Stimulated activated CD8-positive, alpha-beta memory T cell treated with anti-CD3 and anti-CD28 coated beads, Interleukin-12 subunit alpha, Interleukin-12 subunit beta, amount 100 ng/mL, for 4 hours (primary cell): ENCODE data around the gene GNG8.

Source experiments
- DNase-seq: peaks from one replicate; pipeline ENCODE4 v3.0.0-alpha.2; 2020; ENCODE audit warnings: low read depth

The GNG8 gene

GRCh38 chr19:46635920-46636761 lies at the start of gene GNG8:
TSS of gene GNG8 (minus strand) at chr19:46636202. CDS start at chr19:46634682, 1,520 bp downstream.
- DNase-seq = no peak

GRCh38 chr19:46685189-46685588 lies 49.2 kb upstream of the GNG8 start:
- no peak for DNase-seq

DNA sequence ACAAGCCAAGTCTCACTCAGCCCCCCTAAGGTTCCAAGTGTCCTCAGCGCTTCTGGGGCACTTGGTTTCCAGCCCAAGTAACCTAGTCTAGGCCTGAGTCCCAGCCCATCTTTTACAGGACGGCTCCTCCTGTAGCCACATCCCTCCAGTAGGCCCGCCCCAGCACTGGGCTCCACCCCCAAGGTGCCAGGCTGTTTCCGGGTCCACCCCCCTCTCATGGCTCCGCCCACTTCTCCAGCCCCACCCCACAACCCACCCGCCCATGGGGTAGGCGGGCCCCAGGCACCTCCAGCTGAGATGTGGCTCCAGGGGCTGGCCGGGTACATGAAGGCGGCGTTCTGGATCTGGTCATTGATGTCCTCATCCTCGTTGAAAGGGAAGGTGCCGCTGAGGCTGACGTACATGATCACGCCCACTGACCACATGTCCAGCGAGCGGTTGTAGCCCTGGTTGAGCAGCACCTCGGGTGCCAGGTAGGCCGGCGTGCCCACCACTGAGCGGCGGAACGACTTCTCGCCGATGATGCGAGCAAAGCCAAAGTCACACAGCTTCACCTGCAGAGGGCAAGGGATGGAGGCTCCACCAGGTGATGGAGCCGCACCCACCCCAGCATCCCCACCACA lies 42.2 kb upstream of the GNG8 start:
- no peak for DNase-seq

- DNase-seq = no peak
Observed at GRCh38 chr19:46674416-46675178, 38.6 kb upstream of the GNG8 start.

DNA sequence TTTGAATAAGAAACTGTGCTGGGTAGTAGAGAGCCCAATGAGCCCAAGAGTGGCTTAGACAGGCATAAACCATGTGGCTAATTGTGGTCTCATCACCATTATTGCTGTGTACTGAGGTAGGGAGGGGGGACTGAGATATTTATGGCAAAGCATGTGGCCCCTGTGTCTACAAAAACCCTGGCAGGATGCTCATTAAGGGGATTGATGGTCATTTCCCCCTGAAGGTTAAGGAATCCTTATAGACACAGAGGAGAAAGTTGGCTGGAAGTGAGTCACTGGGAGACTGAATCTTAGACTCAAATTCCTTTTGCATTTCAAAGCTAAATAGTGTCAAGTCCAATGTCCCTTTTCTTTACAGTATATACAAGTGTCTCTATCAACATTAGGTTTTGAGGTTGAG lies 34.8 kb upstream of the GNG8 start:
- no peak for DNase-seq

DNA sequence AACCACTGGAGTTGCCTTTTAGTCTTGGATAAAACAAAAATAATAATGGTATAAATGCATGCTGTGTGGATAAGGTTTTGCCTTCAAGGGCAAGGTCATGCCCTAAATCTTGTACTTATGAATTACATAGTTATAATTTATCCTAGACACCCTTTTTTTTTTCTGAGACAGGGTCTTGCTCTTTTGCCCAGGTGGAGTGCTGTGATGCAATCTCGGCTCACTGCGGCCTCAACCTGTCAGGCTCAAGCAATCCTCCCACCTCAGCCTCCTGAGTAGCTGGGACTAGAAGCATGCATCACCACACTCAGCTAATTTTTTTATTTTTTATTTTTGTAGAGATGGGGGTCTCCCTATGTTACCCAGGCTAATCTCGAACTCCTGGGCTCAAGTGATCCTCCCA lies 32.7 kb upstream of the GNG8 start:
- no peak for DNase-seq

DNA sequence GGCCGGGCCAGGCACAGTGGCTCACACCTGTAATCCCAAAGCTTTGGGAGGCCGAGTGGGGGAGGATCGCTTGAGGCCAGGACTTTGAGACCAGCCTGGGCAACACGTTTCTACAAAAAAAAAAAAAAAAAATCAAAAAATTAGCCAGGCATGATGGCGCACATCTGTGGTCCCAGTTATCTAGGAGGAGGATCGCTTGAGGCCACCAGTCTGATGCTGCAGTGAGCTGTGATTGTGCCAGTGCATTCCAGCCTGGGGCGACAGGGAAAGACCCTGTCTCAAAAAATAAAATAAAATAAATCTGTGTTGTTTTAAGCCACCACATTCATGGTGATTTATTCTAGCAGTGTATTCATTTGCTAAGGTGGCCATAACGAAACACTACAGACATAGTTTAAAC lies 29.1 kb upstream of the GNG8 start:
- DNase-seq = no peak

GRCh38 chr19:46661735-46662592 lies 26.0 kb upstream of the GNG8 start:
- DNase-seq = peak; percentile 51

GRCh38 chr19:46661020-46661731 lies 25.2 kb upstream of the GNG8 start, which contains the start of gene DACT3:
TSS of gene DACT3 (minus strand) at chr19:46661182. CDS start at chr19:46661064, 118 bp downstream.
- DNase-seq = peak; percentile 100

DNA sequence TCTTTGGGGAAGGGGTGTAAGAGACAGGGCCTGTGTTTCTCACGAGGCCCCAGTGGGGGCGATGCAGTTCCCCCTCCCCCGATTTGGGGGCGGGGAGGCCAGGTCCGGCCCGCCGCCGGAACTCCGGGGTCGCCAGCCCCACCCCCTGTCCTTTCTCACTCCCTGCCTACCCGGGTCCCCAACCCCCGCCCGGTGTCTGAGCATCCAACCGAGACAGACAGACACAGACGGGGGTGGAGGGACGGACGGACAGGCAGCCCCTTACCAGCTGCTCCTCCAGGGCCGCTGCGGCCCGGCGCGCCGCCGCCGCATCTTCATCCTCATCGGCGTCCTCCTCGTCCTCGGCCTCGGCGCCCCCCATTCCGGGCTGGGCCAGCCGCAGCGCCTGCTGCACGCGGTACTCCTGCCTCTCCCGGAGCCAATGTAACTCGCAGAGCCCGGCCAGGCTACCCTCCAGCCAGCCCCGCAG lies 24.6 kb upstream of the GNG8 start:
- no peak for DNase-seq

GRCh38 chr19:46660008-46660517 lies 24.1 kb upstream of the GNG8 start:
- DNase-seq = no peak

GRCh38 chr19:46659151-46660007 lies 23.4 kb upstream of the GNG8 start:
- DNase-seq = no peak

GRCh38 chr19:46656541-46656940 lies 20.5 kb upstream of the GNG8 start:
- DNase-seq = no peak

DNA sequence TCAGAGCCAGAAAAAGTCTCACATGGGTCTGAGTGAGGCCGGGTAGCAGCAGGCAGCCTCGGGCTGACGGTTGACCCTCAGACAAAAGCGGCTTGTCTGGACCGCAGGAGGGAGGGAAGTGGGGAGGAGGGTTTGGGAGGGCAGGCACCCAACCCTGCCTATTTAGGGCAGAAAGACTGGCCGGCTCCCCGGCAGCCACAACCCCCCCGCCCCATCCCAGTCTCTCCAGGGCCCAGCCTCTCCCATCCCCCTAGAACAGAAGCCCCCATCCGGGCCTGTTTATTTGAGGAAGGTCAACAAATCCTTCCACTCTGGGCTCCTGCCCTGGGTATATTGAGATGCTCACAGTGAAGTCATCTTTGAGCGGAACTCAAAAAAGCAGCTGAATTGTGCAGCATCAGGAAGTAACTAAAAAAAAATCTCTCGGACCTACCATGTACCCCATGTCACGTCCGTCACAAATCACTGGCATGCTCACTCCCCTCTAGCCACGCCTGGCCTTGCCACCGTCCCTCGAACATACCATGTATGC lies 18.7 kb upstream of the GNG8 start:
- DNase-seq = no peak

GRCh38 chr19:46650445-46650844 lies 14.4 kb upstream of the GNG8 start:
- no peak for DNase-seq

DNA sequence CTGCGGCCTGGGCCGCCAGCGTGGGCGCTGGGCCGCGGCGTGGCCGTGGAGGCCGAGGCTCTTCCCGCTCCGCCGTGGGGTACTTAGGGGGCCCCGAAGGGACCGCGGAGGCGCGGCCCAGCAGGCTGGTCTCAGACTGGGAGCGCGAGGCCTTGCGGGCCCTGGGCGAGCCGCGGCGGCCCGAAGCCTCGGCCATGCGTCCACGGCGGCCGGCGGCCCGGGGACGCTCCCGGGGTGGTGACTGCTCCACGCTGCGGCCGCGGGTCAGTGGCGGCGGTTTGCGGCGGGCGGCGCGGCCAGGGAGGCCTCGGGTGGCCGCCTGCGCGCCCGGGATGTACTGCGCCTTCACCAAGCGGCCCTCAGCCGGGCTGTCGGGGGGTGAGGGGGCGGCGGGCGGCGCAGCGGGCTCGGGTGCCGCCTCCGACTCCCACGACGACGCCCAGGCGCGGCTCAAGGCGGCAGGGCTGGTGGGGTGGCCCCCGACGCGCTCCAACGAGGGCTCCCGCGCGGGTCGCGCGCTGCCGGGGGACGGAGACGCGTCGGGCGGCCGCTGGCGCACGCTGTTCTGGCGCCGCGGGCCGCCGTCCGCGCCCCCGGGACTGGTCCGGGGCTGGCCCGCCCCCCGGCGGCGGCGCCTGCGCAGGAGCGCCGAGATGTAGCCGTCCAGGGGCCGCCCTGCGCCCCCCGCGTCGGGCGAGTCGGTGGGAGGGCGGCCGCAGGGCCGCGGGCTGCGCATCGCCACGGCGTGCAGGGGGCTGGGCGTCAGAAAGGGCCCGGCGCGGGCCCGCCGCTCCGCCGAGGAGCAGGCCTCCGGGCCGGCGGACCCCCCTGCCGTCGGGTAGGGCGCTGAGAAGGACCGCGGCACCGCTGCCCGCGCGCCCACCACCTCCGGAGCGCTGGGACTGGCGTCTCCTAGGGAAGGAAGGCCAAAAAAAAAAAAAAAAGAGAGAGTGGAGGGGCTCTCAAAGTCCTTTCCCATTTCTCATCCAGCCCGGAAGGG lies 13.3 kb upstream of the GNG8 start:
- no peak for DNase-seq

- DNase-seq = no peak
Observed at GRCh38 chr19:46648060-46648960, 12.3 kb upstream of the GNG8 start.
